ENCODE data around the gene KRT78. TPM values are rescaled to one million over a fixed set of nuclear protein-coding genes. Genes with fewer than 3 reads are reported as not detected.

The KRT78 gene
- total and polyA plus RNA-seq, 9 of the 15 experiments (the other 6 are each of a cell fraction or from before 2014, with no cell fraction given) = not detected

DNA sequence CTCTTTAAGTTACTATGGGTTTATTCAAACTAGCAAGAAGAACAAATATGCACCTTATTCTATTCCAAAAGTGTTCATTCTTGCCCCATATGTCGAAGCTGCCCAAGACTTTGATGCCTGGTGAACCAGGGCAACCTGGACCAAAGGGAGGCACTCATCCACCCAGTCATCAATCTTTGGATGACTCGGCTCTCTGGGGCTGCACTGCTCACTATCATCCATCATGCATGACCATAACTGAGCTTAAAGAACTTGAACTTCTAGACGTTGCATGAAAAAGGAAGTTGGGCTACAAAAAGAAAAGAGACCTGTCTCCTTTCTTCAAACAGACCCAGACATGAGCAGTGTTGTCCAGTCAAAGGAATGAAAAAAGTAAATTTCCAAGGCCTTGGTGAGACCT lies 36.0 kb downstream of the KRT78 start:
- FAIRE-seq (no peak), DNase-seq (ENCODE audit: extremely low read depth in 1 of 4, low spot score in 3 of 4) (no peak), ATAC-seq (no peak)
- Histone ChIP-seq H3K27me3 (ENCODE audit: control insufficient read depth in 2 of 2, insufficient read depth in 2 of 2, low read length in 2 of 2) (peaks cover 28 to 53% of the 10 kb centered on the region in 2 experiments), H3K4me1 (replicated peaks in 1 of 2; ENCODE audit: control insufficient read depth in 2 of 2, insufficient read depth in 2 of 2, low read length in 2 of 2) (no peaks in the 10 kb centered on the region; a peak in 1 of 5 replicates), H3K36me3 (ENCODE audit: control insufficient read depth, insufficient read depth, low read length) (no peaks in the 10 kb centered on the region), H4K20me1 (replicated peaks; ENCODE audit: control insufficient read depth, insufficient read depth, low read length) (no peaks in the 10 kb centered on the region; the same call in none of the 2 replicates), H3K79me2 (ENCODE audit: control insufficient read depth, insufficient read depth, low read length) (no peaks in the 10 kb centered on the region), H3K27ac (ENCODE audit: extremely low read depth, low read depth, low read length) (no peak overlapping the region), H3K4me3 (no peak overlapping the region), H3K9ac (ENCODE audit: insufficient read depth in 1 of 2, low read depth in 2 of 2, low read length in 2 of 2) (no peak overlapping the region), H3K4me2 (ENCODE audit: insufficient read depth, low read length) (no peak overlapping the region), H3K9me1 (ENCODE audit: control insufficient read depth, insufficient read depth, low read length) (peaks cover 2% of the 10 kb centered on the region), H3K9me3 (replicated peaks; ENCODE audit: control insufficient read depth, insufficient read depth, low read depth, low read length) (no peaks in the 10 kb centered on the region), H2AFZ (ENCODE audit: low read depth, low read length) (no peak overlapping the region)
- ChIA-PET CTCF (ENCODE audit: low intra/inter-chr PET ratio) (no interaction called here), POLR2A (interaction anchor here (0.7 kb wide), 1 partner anchor 406 kb away, joined by 3 read pairs; no protein-coding TSS in a partner anchor)
- in situ Hi-C loops (cut with MboI) (no loop called here), intact Hi-C loops (cut with micrococcal nuclease) (no loop called here)
- BruUV-seq (replicated peaks) = no TSS peak
- WGBS (ENCODE audit: insufficient coverage, low coverage, missing lambda C conversion rate) = 0% methylated on average over 3 of the region's 3 CpGs
- TF ChIP-seq, protein P1, sequence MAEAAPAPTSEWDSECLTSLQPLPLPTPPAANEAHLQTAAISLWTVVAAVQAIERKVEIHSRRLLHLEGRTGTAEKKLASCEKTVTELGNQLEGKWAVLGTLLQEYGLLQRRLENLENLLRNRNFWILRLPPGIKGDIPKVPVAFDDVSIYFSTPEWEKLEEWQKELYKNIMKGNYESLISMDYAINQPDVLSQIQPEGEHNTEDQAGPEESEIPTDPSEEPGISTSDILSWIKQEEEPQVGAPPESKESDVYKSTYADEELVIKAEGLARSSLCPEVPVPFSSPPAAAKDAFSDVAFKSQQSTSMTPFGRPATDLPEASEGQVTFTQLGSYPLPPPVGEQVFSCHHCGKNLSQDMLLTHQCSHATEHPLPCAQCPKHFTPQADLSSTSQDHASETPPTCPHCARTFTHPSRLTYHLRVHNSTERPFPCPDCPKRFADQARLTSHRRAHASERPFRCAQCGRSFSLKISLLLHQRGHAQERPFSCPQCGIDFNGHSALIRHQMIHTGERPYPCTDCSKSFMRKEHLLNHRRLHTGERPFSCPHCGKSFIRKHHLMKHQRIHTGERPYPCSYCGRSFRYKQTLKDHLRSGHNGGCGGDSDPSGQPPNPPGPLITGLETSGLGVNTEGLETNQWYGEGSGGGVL (CRISPR knock-in tag; IDR thresholded peaks at IDR 0.05) = no peak
- TF ChIP-seq NFE2 (IDR thresholded peaks at IDR 0.05; ENCODE audit: low read depth) (0 out of 2 replicates have a peak, but pooled peaks have one; percentile 25), MEIS2 (IDR thresholded peaks at IDR 0.05; ENCODE audit: partially characterized antibody) (peak; percentile 61), CTBP1 (IDR thresholded peaks at IDR 0.05; ENCODE audit: borderline replicate concordance) (0 out of 2 replicates have a peak, but pooled peaks have one; percentile 20), POLR2H (tag; IDR thresholded peaks at IDR 0.05; ENCODE audit: low read depth) (no peak)
- TF ChIP-seq, protein P2, sequence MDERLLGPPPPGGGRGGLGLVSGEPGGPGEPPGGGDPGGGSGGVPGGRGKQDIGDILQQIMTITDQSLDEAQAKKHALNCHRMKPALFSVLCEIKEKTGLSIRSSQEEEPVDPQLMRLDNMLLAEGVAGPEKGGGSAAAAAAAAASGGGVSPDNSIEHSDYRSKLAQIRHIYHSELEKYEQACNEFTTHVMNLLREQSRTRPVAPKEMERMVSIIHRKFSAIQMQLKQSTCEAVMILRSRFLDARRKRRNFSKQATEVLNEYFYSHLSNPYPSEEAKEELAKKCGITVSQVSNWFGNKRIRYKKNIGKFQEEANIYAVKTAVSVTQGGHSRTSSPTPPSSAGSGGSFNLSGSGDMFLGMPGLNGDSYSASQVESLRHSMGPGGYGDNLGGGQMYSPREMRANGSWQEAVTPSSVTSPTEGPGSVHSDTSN (CRISPR knock-in tag; IDR thresholded peaks at IDR 0.05; ENCODE audit: low read depth) = no peak
- TF ChIP-seq, protein P2 (tag; conservative IDR thresholded peaks at IDR 0.05; ENCODE audit: low read depth) = peak; percentile 84

All from K562 (cell line).